ENCODE measurements around the gene RAP2B.
"Not testable (repeated sequence)": the region's sequence is repeated elsewhere in the genome, so short reads cannot be mapped to it uniquely, and the experiment has no call there.

The RAP2B gene

DNA sequence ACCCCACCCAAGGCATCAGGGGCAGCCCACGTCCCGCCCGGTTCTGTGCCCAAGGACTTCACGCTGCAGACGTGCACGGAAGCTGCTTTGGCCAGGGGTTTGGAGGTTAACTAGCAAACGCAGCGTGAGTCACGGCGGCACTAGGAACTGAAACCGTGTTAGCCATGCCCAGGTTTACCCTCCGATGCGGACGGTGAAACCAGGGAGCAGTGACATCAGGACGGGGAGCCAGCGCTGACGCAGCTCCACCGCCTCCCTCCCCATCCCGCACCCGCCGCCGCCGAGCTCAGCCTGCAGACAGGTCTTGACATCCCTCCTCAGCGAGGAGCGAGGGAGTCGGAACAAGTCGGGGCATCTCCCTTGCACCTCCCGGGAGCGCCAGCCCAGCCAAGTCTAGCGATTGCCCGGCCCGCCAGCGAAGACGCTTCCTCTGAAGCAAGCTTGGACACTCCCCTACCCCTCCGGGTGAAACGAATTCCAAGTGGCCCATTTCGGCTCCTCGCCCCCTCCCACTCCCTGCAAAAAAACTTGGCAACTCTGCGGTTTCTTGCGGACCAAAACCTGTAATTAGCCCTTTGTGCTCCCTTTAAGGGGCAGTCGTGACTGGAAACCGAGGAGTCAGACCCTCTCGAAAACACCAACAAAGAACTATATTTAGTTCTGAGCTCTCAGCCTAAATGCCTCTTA lies 1.4 kb upstream of the RAP2B start:
- no peak for DNase-seq

GRCh38 chr3:153161138-153161713 lies 800 bp upstream of the RAP2B start:
- peak; percentile 73 for DNase-seq

- no peak for DNase-seq
Observed at GRCh38 chr3:153162513-153163392, 727 bp downstream of the RAP2B start.

DNA sequence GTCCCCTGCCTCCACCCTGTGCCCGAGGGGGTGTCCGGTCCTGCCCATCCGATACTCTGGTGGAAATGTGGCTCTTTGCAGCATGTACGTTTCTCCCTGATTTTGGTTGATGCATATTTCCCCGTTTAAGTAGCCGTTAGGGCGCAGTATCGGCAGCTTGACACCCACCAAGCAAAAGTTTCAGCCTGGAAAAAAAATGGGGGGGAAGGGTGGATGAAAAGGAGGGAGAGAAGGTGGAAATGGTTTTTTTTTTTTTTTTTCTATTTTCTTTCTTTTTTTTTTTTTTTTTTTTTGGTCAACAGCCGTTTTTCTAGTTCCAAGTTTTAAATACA lies 1.3 kb downstream of the RAP2B start:
- DNase-seq, result no peak

DNA sequence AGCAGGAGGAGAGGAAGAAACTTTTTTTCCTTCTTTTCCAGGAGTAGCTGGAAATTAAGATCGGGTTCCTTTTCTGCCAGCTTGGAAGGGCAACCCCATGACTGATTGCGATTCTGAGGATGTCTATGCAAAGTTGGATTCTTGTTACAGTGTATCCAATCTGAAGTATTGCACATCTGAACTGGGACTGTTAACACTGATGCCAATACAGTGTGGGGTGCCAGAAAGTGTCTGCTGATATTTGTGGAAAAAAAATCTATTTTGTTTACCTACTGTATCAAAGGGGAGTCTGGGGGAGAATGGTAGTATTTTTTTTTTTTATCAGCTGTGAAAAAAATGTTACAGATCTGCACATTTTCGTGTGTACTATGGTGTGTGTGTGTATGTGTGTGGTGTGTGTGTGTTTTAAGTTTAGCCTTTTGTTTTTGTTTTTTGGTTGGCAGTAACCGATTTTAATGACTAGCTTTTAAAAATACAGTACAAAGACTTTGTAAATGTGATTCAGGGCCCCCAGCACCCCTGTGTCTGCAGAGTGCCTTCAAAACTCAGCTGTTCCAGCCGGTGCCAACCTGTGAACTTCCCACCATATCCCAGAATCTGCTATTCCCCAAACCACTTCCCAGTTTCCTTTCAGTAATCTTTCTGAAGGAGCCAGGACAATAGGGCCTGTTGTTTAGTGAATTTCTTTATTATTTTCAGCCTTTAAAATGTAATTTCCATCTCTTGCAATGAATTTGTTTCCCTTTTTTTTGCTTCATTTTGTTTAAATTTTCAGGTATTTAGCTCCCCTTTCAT lies 1.9 kb downstream of the RAP2B start:
- no peak for DNase-seq

DNA sequence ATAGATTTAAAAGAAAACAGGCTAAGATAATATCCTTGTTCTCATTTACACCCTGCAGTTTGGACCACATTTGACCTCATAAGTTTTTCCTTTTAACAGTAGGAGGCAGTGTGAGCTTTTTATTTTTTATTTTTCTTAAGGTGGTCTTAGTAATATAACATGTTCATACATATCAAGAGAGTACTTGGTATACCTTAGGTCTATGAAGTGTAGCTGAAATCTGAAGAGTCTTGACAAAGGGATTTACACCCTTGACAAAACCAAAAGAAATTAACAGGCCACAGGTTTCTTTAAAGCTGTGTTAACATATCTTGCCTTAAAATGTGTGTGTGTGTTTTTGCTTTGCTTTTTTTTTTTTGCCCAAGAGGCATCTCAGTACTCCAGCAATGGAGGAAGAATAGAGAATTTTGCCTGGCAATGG lies 3.2 kb downstream of the RAP2B start:
- no peak for DNase-seq

DNA sequence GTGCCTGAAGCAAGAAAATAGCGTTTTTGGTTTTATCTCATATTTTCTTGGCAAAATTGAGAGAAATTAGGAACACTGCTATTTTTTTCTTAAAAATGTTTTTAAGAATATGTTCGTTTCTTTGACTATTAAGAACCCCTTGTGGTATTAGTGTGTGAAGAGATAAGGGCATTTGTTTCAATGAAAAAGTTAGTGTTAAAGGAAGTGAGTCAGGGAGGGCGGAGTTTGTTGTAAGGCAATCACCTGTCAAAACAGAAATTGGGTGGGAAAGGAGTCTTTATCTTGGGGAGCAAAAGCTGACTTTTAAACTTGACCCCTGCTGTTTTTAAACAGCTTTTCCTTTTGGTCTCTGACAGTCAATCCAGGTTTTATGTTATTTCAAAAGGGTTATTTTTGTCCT lies 4.2 kb downstream of the RAP2B start:
- no peak for DNase-seq

GRCh38 chr3:153166796-153167195 lies 4.8 kb downstream of the RAP2B start:
- DNase-seq, result no peak

DNA sequence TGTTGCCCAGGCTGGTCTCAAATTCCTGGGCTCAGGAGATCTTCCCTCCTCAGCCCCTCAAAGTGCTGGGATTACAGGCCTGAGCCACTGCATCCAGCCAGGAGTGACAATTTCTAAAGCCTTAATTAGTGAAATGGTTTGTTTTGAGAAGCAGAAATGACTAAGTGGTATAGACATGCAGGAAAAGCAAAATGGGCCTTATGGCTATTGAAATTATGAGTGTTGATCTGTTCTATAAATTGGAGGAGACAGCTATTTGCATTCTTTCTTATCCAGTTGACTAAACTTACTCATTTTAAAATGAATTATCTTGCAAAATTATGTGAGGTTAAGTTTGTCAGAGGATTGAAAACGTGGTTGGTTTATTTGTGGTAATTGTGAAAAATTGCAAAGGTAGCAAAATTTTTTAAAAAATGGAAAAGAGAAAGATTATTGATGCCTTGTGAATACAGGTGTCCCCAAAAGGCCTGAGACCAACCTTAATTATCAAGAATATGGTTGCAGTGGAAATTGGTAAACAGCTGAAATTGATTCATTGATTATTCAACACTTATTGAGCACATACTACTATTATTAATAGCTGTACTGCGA lies 7.9 kb downstream of the RAP2B start:
- DNase-seq, result no peak

- DNase-seq, result no peak
Observed at GRCh38 chr3:153171256-153171655, 9.2 kb downstream of the RAP2B start.

DNA sequence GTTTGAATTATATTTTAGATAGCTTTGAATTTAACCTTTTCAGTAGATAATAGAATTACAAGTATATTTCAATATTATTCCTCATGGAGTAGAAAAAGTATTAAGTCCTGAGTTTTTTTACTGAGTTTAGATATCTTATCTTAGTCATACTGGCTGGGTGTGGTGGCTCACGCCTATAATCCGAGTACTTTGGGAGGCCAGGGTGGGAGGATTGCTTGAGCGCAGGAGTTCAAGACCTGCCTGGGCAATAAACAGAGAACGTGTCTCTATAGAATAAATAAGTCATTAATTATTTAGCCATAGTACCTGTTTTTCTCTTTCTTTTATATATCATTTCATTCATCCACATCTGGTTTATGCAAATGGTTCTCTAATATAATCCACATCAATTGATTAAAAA lies 9.9 kb downstream of the RAP2B start:
- DNase-seq, result no peak

DNA sequence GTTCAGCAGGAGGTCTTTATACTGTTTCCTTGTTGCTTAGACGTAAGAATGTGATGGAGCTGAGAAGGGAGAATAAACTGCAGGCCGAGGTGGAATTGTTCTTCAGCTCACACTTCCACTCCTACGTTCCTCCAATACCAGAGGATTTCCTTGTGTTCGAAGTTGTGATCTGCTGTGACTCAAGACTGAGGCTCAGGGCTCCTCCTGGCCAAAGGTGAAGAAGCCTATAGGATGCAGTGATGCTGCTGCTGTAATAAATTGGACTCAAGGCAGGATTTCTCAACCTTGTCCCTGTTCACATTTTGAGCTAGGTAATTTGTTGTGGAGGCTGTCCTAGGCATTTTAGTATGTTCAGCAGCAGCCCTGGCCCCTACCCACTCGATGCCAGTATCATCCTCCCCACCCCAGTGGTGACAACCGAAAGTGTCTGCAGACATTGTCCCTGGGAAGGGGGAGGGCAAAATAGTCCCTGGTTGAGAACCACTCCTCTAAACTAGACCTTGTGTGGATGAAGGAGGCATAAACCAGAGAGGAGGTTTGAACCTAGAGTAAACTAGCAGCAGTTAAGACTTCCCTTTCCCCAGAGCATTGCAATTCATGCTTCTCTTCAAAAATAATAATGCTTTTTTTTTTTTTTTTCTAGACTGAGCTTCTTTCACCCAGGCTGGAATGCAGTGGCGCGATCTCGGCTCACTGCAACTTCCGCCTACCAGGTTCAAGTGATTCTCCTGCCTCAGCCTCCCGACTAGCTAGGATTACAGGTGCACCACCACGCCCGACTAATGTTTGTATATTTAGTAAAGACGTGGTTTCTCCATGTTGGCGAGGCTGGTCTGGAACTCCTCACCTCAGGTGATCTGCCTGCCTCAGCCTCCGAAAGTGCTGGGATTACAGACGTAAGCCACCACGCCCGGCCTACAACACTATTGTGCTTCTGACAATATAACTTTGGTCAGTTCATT lies 11.1 kb downstream of the RAP2B start:
- no peak for DNase-seq

- no peak for DNase-seq
Observed at GRCh38 chr3:153173758-153174516, 11.9 kb downstream of the RAP2B start.

GRCh38 chr3:153176197-153176596 lies 14.2 kb downstream of the RAP2B start:
- DNase-seq, result no peak

GRCh38 chr3:153180860-153181372 lies 18.9 kb downstream of the RAP2B start:
- no peak for DNase-seq

- no peak for DNase-seq
Observed at GRCh38 chr3:153182501-153183293, 20.7 kb downstream of the RAP2B start.

GRCh38 chr3:153190923-153191322 lies 28.9 kb downstream of the RAP2B start:
- no peak for DNase-seq

- no peak for DNase-seq
Observed at GRCh38 chr3:153192327-153192726, 30.3 kb downstream of the RAP2B start.

DNA sequence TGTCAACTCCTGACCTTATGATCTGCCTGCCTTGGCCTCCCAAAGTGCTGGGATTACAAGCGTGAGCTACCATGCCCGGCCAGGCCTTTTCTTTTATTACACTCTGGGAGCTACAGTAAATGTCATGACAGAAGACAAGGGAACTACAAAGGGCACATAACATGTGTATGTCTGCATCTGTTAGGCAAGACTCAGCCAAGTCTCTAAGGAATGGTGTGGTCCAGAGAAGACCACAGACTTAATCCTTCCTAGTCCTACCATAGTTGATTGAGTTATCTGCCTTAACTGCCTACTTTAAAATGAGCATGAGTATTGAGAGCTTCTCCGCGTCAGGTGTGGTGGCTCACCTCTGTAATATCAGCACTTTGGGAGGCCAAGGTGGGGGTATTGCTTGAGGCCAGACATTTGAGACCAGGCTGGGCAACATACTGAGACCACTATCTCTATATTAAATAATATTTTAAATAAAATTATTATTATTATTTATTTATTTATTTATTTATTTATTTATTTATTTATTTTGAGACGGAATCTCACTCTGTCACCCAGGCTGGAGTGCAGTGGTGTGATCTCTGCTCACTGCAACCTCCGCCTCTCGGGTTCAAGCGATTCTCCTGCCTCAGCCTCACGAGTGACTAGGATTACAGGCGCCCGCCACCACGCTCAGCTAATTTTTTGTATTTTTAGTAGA lies 31.9 kb downstream of the RAP2B start:
- DNase-seq, result not testable (repeated sequence)

All from NCI-H1436 (cell line).